Panc1 (cell line): ENCODE data around the gene TCP11L2. TPM values are rescaled to one million over a fixed set of nuclear protein-coding genes. Genes with fewer than 3 reads are reported as not detected.

Experiments
- ATAC-seq: fragments of 200-7000 bp; cut with Tn5 transposase; 2 replicates; pipeline ENCODE4 v1.9.1; 2020; ENCODE audit warnings: mild to moderate bottlenecking, moderate library complexity
- BruUV-seq: library from RNA; stranded (reverse); fragments of 400-500 nt; replicated peaks from 2 replicates; lab custom pipeline; 2021; lab: Mats Ljungman, UMichigan
- CTCF ChIA-PET: fragments of 300-600 bp; sonication (Branson Sonifier 250); formaldehyde crosslinking; loops from one replicate; lab custom pipeline; 2022; ENCODE audit warnings: antibody characterized with exemption; lab: Charles Lee
- POLR2A ChIA-PET: fragments of 300-600 bp; sonication (Branson Sonifier 250); formaldehyde crosslinking; loops from one replicate; lab custom pipeline; 2022; ENCODE audit warnings: antibody characterized with exemption; lab: Charles Lee
- DNase-seq: peaks from one replicate; pipeline ENCODE4 v3.0.0-alpha.2; 2010; ENCODE audit warnings: low read depth, low spot score
- H3K27ac ChIP-seq: 2 replicates; pipeline ENCODE4 v1.5.1; 2011; ENCODE audit warnings: mild to moderate bottlenecking, low read length, inconsistent platforms
- H3K27me3 ChIP-seq: fragments of 200-500 bp; sonication (Bioruptor generic); 2 replicates; pipeline ENCODE4 v1.6.0; 2014; ENCODE audit warnings: low read length, inconsistent platforms; ENCODE audit not compliant: control insufficient read depth, insufficient read depth
- H3K36me3 ChIP-seq: fragments of 200-500 bp; sonication (Bioruptor generic); 2 replicates; pipeline ENCODE4 v1.5.1; 2014; ENCODE audit warnings: inconsistent platforms, mild to moderate bottlenecking, low read length, moderate library complexity; ENCODE audit not compliant: control insufficient read depth, insufficient read depth
- H3K4me1 ChIP-seq: 2 replicates; pipeline ENCODE4 v1.5.1; 2011; ENCODE audit warnings: inconsistent platforms, mild to moderate bottlenecking, low read length, moderate library complexity; ENCODE audit not compliant: control insufficient read depth, insufficient read depth
- H3K4me3 ChIP-seq, 2 experiments: 2 replicates each; pipeline ENCODE4 v1.5.1; 2011 to 2012; ENCODE audit warnings: low read depth in 2 of 2, low read length in 2 of 2, mild to moderate bottlenecking in 2 of 2, inconsistent platforms in 1 of 2, moderate library complexity in 1 of 2
- H3K9me3 ChIP-seq: fragments of 200-500 bp; sonication (Bioruptor generic); 2 replicates; pipeline ENCODE4 v1.5.1; 2014; ENCODE audit warnings: low read depth, mild to moderate bottlenecking, inconsistent platforms, low read length, moderate library complexity; ENCODE audit not compliant: control insufficient read depth, insufficient read depth
- POLR2AphosphoS5 ChIP-seq: IDR thresholded peaks from 2 replicates; pipeline ENCODE4 v1.6.1; 2012; ENCODE audit warnings: mild to moderate bottlenecking, low read depth, low read length, moderate library complexity
- SIN3A ChIP-seq: IDR thresholded peaks from 2 replicates; pipeline ENCODE4 v1.6.1; 2012; ENCODE audit warnings: low read depth, mild to moderate bottlenecking, low read length, moderate library complexity, borderline replicate concordance; ENCODE audit not compliant: insufficient read depth
- TCF7L2 ChIP-seq: IDR thresholded peaks from 2 replicates; pipeline ENCODE4 v1.6.1; 2011; ENCODE audit warnings: mild to moderate bottlenecking, low read depth, low read length, inconsistent platforms
- in situ Hi-C: cut with HindIII; loops from 2 replicates; pipeline ENCODE4 v1.10.0; 2016; ENCODE audit warnings: low sequenced_read_pairs, low pct_unique_long_range_greater_than_20kb
- intact Hi-C: fragments of 100-400 bp; cut with micrococcal nuclease; formaldehyde crosslinking; loops from one replicate; pipeline ENCODE4 v1.10.0; 2022; ENCODE audit not compliant: unreplicated experiment
- total RNA-seq: library from RNA; stranded (reverse); gene quantifications from one replicate; pipeline ENCODE4 v1.2.1, GENCODE V29; 2021; ENCODE audit not compliant: unreplicated experiment
- TF ChIP-seq, protein P1 (sequence below): fragments of 450-650 bp; IDR thresholded peaks from 2 replicates; pipeline ENCODE4 v1.5.1; 2017; ENCODE audit warnings: mild to moderate bottlenecking
- TF ChIP-seq, protein P2 (sequence below), 2 experiments: IDR thresholded peaks; 2 replicates each; pipeline ENCODE4 v1.6.1; 2011 to 2012; ENCODE audit warnings: low read depth in 2 of 2, control low read depth in 1 of 2, low read length in 1 of 2, mild to moderate bottlenecking in 1 of 2, moderate library complexity in 1 of 2; ENCODE audit not compliant: insufficient read depth in 1 of 2

The TCP11L2 gene
- total RNA-seq, 1 experiment from 2014 or later: 3.5 TPM

DNA sequence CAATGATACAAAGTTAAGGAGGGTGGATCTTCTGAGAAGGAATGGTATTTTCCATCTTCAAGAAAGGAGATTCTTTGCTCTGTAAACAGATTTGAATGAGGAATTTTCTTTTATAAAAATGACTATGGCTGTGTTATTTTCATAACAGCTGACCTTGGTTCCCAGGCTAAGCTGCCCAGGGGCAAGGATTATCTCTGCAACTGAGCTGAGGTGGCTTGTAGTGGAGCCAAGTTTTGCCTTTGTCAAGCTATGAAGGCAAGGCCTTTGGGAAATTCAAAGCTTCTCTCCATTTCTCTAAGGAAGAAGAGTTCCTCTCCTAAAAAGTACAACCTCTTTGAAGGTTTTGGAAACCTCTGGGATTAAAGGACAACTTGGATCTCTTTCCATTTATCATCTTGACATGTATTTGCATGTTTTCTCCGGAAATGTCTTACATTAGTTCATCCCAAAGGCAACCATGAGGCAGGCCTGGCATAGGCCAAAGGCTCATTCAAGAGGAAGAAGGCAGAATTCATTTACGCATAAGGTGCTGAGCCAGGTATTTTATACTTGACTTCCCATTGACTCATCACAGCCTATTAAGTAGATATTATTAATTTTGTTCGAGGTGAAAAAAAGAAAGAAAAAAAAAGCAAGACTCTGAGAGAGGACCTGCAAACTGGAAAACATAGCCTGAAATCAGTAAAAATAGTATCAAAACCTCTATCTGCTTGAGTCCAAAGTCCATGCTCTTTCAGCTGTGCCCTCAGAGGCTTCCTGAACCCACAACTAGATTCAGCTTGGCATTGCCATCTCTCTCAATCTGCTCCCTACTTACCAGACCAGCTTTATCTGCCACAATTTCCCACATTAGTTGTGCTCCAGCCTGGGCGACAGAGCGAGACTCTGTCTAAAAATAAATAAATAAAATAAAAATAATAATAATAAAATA is 30.7 kb upstream of the TCP11L2 start:
- CTCF ChIA-PET: interaction anchor here (0.7 kb wide), 1 partner anchor 70 kb away, joined by 3 read pairs; no protein-coding TSS in a partner anchor

DNA sequence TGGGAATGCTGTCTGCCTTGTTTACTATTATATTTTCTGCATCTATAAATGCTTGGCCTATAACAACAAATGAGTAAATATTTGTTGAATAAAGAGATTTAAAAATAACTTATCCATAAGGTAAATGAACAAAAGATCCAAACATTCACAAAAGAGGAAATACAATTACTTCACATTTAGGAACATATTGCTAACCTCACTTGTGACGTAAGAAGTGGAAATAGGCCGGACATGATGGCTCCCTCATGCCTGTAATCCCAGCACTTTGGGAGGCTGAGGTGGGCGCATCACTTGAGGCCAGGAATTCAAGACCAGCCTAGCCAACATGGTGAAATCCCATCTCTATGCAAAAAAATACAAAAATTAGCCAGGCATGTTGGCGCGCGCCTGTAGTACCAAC is 29.0 kb upstream of the TCP11L2 start:
- H3K4me3 ChIP-seq: no peak overlapping the region
- CTCF ChIA-PET: no interaction called here
- intact Hi-C loops (no loop called here), in situ Hi-C loops (no loop called here)
- H3K9me3 ChIP-seq: no peaks in the 10 kb centered on the region
- no TSS peak for BruUV-seq
- no peak for TF ChIP-seq POLR2AphosphoS5
- no peak for TF ChIP-seq TCF7L2
- TF ChIP-seq, protein P1, sequence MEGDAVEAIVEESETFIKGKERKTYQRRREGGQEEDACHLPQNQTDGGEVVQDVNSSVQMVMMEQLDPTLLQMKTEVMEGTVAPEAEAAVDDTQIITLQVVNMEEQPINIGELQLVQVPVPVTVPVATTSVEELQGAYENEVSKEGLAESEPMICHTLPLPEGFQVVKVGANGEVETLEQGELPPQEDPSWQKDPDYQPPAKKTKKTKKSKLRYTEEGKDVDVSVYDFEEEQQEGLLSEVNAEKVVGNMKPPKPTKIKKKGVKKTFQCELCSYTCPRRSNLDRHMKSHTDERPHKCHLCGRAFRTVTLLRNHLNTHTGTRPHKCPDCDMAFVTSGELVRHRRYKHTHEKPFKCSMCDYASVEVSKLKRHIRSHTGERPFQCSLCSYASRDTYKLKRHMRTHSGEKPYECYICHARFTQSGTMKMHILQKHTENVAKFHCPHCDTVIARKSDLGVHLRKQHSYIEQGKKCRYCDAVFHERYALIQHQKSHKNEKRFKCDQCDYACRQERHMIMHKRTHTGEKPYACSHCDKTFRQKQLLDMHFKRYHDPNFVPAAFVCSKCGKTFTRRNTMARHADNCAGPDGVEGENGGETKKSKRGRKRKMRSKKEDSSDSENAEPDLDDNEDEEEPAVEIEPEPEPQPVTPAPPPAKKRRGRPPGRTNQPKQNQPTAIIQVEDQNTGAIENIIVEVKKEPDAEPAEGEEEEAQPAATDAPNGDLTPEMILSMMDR: no peak
- no peak for TF ChIP-seq SIN3A
- TF ChIP-seq, protein P2, sequence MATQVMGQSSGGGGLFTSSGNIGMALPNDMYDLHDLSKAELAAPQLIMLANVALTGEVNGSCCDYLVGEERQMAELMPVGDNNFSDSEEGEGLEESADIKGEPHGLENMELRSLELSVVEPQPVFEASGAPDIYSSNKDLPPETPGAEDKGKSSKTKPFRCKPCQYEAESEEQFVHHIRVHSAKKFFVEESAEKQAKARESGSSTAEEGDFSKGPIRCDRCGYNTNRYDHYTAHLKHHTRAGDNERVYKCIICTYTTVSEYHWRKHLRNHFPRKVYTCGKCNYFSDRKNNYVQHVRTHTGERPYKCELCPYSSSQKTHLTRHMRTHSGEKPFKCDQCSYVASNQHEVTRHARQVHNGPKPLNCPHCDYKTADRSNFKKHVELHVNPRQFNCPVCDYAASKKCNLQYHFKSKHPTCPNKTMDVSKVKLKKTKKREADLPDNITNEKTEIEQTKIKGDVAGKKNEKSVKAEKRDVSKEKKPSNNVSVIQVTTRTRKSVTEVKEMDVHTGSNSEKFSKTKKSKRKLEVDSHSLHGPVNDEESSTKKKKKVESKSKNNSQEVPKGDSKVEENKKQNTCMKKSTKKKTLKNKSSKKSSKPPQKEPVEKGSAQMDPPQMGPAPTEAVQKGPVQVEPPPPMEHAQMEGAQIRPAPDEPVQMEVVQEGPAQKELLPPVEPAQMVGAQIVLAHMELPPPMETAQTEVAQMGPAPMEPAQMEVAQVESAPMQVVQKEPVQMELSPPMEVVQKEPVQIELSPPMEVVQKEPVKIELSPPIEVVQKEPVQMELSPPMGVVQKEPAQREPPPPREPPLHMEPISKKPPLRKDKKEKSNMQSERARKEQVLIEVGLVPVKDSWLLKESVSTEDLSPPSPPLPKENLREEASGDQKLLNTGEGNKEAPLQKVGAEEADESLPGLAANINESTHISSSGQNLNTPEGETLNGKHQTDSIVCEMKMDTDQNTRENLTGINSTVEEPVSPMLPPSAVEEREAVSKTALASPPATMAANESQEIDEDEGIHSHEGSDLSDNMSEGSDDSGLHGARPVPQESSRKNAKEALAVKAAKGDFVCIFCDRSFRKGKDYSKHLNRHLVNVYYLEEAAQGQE (IDR thresholded peaks at IDR 0.05; ENCODE audit: insufficient read depth in 1 of 2, low read depth in 2 of 2, low read length in 1 of 2): no peak
- H3K36me3 ChIP-seq: no peaks in the 10 kb centered on the region
- ATAC-seq (no peak), DNase-seq (no peak)
- no peaks in the 10 kb centered on the region for H3K4me1 ChIP-seq
- H3K27ac ChIP-seq: no peak overlapping the region
- POLR2A ChIA-PET: no interaction called here
- no peaks in the 10 kb centered on the region for H3K27me3 ChIP-seq

More for the DNA sequence above, 30.7 kb upstream of the TCP11L2 start:
- ATAC-seq: no peak
- Histone ChIP-seq H3K27me3 (no peaks in the 10 kb centered on the region), H3K27ac (no peak overlapping the region), H3K4me1 (no peaks in the 10 kb centered on the region), H3K4me3 (no peak overlapping the region), H3K36me3 (no peaks in the 10 kb centered on the region), H3K9me3 (no peaks in the 10 kb centered on the region)
- TF ChIP-seq SIN3A (no peak), TCF7L2 (no peak), POLR2AphosphoS5 (no peak)
- TF ChIP-seq, protein P2 (IDR thresholded peaks at IDR 0.05; ENCODE audit: insufficient read depth in 1 of 2, low read depth in 2 of 2, low read length in 1 of 2): no peak
- TF ChIP-seq, protein P1: no peak
- DNase-seq: no peak
- POLR2A ChIA-PET: no interaction called here
- in situ Hi-C loops (no loop called here), intact Hi-C loops (no loop called here)
- BruUV-seq: no TSS peak
